Breast epithelium (tissue), 3 donors: Measurements from ENCODE around the gene OR4S2.

Experiments used
- POLR2AphosphoS5 ChIP-seq, 3 donors: sonication (generic); formaldehyde crosslinking; IDR thresholded peaks; one replicate each; pipeline ENCODE4 v1.6.1; 2017; ENCODE audit warnings: antibody characterized with exemption in 3 of 3
- TF ChIP-seq, protein P1 (sequence below), 3 donors: fragments of 450-650 bp; IDR thresholded peaks; one replicate each; pipeline ENCODE4 v1.5.1; 2016 to 2017; ENCODE audit warnings: antibody characterized with exemption in 3 of 3, mild to moderate bottlenecking in 3 of 3, moderate library complexity in 3 of 3

DNA sequence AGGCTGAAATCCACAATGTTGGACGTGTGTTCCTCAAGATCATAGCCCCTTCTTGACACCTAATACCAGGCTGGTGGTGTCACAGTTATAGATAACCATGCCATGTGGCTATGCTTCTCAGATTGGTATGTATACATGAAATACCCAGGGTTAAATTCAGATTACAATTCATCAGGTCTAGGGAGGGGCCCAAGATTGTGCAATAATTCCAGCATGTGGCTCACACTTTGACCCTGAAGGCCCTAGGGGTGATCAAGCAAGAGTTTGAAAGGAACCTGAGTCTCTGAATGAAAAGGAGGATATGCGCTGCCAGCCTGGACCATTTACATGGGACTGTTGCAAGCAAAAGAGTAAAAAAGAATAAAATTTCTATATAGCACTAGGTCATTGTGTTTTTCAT lies 21.2 kb downstream of the OR4S2 start:
- TF ChIP-seq, protein P1, sequence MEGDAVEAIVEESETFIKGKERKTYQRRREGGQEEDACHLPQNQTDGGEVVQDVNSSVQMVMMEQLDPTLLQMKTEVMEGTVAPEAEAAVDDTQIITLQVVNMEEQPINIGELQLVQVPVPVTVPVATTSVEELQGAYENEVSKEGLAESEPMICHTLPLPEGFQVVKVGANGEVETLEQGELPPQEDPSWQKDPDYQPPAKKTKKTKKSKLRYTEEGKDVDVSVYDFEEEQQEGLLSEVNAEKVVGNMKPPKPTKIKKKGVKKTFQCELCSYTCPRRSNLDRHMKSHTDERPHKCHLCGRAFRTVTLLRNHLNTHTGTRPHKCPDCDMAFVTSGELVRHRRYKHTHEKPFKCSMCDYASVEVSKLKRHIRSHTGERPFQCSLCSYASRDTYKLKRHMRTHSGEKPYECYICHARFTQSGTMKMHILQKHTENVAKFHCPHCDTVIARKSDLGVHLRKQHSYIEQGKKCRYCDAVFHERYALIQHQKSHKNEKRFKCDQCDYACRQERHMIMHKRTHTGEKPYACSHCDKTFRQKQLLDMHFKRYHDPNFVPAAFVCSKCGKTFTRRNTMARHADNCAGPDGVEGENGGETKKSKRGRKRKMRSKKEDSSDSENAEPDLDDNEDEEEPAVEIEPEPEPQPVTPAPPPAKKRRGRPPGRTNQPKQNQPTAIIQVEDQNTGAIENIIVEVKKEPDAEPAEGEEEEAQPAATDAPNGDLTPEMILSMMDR (IDR thresholded peaks at IDR 0.05), result no peak
- TF ChIP-seq POLR2AphosphoS5 (IDR thresholded peaks at IDR 0.05), result no peak
